AG09309 (cell line): ENCODE data around the gene NRROS.

Experiments
- DNase-seq: peaks from one replicate; pipeline ENCODE4 v3.0.0-alpha.2; 2010; ENCODE audit warnings: low read depth
- H3K4me3 ChIP-seq: 2 replicates; pipeline ENCODE4 v1.5.1; 2011; ENCODE audit warnings: mild to moderate bottlenecking, low read depth, low read length, moderate library complexity; ENCODE audit not compliant: control insufficient read depth
- TF ChIP-seq, protein P1 (sequence below): IDR thresholded peaks from 2 replicates; pipeline ENCODE4 v1.5.1; 2011; ENCODE audit warnings: mild to moderate bottlenecking, low read depth, low read length, inconsistent platforms; ENCODE audit not compliant: insufficient read depth, control insufficient read depth; ENCODE audit errors: missing control alignments

NRROS gene

DNA sequence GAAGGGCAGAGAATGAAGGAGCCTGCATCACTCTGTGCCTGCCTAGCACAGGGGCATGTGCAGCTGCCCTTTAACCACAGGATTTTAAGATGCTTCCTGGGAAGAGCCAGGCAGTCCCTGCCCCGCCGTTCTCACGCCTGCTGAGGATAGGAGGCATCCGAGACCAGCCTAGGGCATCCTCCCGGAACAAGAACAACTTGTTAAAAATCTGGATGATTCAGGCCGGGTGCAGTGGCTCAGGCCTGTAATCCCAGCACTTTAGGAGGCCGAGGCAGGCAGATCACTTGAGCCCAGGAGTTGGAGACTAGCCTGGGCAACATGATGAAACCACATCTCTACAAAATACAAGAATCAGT, 15.2 kb downstream of the NRROS start:
- TF ChIP-seq, protein P1, sequence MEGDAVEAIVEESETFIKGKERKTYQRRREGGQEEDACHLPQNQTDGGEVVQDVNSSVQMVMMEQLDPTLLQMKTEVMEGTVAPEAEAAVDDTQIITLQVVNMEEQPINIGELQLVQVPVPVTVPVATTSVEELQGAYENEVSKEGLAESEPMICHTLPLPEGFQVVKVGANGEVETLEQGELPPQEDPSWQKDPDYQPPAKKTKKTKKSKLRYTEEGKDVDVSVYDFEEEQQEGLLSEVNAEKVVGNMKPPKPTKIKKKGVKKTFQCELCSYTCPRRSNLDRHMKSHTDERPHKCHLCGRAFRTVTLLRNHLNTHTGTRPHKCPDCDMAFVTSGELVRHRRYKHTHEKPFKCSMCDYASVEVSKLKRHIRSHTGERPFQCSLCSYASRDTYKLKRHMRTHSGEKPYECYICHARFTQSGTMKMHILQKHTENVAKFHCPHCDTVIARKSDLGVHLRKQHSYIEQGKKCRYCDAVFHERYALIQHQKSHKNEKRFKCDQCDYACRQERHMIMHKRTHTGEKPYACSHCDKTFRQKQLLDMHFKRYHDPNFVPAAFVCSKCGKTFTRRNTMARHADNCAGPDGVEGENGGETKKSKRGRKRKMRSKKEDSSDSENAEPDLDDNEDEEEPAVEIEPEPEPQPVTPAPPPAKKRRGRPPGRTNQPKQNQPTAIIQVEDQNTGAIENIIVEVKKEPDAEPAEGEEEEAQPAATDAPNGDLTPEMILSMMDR = no peak
- H3K4me3 ChIP-seq = no peak overlapping the region

DNA sequence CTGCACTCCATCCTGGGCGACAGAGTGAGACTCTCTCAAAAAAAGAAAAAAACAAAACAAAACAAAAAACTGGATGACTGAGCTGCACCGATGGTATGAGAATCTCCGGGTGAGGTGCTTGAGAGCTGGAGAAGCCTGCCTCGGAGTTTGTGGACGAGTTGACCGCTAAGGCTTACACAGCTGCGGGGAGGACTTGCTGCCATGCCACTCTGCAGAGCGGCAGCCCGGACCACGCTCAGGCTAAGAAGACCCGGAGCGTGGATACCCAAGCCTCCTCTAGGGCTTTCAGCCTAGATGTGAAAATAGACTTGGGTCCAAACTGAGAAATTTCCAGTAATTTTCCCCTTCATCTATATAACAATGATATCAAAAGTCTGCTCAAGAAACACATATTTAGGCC, 16.0 kb downstream of the NRROS start:
- TF ChIP-seq, protein P1 = no peak
- H3K4me3 ChIP-seq = no peak overlapping the region
- no peak for DNase-seq

More for the DNA sequence above, 15.2 kb downstream of the NRROS start:
- DNase-seq = no peak

DNA sequence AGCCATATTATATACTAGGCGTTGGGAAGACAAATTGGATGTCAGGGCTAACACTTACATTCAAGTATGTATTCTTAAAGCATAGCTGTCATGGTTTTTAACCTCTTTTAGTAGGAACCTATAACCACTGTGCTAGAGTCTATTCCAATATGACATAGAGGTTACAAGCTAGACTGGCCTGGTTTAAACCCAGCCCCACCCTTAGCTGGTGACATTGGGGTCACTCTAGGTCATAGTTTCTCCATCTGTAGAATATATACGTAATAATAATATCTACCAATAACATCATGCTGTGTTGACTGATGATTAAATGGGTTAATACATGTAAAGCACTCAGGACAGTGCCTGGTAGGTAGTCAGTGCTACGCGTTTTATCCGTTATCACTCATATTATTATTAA, 16.7 kb downstream of the NRROS start:
- H3K4me3 ChIP-seq = no peak overlapping the region
- no peak for DNase-seq
- TF ChIP-seq, protein P1 = no peak

DNA sequence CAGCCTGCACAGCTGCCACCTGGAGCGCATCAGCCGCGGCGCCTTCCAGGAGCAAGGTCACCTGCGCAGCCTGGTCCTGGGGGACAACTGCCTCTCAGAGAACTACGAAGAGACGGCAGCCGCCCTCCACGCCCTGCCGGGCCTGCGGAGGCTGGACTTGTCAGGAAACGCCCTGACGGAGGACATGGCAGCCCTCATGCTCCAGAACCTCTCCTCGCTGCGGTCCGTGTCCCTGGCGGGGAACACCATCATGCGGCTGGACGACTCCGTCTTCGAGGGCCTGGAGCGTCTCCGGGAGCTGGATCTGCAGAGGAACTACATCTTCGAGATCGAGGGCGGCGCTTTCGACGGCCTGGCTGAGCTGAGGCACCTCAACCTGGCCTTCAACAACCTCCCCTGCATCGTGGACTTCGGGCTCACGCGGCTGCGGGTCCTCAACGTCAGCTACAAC, 20.4 kb downstream of the NRROS start:
- no peak for DNase-seq
- TF ChIP-seq, protein P1 = no peak
- H3K4me3 ChIP-seq = no peak overlapping the region

DNA sequence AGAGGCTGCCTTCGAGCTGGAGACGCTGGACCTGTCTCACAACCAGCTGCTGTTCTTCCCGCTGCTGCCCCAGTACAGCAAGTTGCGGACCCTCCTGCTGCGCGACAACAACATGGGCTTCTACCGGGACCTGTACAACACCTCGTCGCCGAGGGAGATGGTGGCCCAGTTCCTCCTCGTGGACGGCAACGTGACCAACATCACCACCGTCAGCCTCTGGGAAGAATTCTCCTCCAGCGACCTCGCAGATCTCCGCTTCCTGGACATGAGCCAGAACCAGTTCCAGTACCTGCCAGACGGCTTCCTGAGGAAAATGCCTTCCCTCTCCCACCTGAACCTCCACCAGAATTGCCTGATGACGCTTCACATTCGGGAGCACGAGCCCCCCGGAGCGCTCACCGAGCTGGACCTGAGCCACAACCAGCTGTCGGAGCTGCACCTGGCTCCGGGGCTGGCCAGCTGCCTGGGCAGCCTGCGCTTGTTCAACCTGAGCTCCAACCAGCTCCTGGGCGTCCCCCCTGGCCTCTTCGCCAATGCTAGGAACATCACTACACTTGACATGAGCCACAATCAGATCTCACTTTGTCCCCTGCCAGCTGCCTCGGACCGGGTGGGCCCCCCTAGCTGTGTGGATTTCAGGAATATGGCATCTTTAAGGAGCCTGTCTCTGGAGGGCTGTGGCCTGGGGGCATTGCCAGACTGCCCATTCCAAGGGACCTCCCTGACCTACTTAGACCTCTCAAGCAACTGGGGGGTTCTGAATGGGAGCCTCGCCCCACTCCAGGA, 21.1 kb downstream of the NRROS start:
- no peak for DNase-seq
- H3K4me3 ChIP-seq = no peak overlapping the region
- TF ChIP-seq, protein P1 = no peak

DNA sequence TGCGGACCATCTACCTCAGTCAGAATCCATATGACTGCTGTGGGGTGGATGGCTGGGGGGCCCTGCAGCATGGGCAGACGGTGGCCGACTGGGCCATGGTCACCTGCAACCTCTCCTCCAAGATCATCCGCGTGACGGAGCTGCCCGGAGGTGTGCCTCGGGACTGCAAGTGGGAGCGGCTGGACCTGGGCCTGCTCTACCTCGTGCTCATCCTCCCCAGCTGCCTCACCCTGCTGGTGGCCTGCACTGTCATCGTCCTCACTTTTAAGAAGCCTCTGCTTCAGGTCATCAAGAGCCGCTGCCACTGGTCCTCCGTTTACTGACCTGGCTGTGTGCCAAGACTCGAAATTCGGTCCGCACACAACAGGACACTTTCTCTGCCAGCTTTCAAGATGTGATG, 21.9 kb downstream of the NRROS start:
- no peak for DNase-seq
- TF ChIP-seq, protein P1 = no peak
- H3K4me3 ChIP-seq = no peak overlapping the region
